Femur (tissue), 1 donor: ENCODE data around the gene HSFX3.
"Not testable (repeated sequence)": the region's sequence is repeated elsewhere in the genome, so short reads cannot be mapped to it uniquely, and the experiment has no call there.

ENCODE experiments used
- DNase-seq: peaks from one replicate; pipeline ENCODE4 v3.0.0-alpha.2; 2017

The HSFX3 gene

GRCh38 chrX:149513825-149514428 lies 35.8 kb downstream of the HSFX3 start:
- DNase-seq: no peak

DNA sequence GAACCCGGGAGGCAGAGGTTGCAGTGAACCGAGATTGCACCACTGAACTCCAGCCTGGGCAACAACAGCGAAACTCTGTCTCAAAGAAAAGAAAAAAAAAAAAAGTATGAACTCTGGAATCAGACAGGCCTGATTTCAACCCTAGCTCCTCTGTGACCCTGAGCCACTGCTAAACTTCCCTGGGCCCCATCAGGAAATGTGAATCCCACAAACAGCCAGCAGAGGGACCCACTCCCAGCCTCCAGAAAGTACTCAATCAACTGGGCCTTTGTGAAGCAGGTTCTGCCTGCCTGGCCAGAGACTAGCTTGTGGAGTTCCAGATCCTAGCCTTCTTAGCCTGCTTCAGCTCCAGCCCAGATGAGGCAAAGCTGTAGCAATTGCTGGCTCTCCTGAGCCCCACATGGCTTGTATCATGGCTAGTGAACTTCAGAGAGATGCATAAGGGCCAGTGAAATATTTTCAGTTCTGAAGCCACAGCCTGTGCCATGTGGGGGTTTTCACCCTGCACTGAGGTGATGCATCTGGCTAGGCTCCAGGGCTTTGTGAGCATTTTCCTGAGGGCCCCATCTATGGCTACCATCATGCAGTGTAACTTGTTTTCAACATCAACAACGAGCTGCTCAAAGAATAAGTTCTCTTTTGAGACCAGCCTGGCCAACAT lies 37.4 kb downstream of the HSFX3 start:
- peak; percentile 47 for DNase-seq

DNA sequence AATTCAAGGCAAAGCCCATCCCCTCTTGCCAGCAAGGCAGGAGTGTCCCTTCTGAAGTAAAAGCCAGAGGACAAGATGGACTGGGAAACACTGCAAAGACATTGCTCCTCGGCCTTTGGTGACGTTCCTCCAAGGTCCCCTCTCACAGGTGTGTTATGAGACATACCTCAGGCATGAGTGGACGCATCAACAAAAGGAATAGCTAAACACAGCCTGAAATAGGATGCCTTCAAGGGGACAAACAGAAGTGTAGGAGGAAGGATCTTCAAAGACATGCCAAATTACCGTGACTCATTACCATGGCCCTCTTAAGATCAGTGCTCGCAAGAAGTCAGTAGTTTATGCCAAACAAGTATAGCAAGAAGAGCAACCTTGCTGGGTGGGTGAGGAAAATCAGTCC lies 38.6 kb downstream of the HSFX3 start:
- DNase-seq: no peak

GRCh38 chrX:149510386-149510785 lies 39.3 kb downstream of the HSFX3 start:
- no peak for DNase-seq

DNA sequence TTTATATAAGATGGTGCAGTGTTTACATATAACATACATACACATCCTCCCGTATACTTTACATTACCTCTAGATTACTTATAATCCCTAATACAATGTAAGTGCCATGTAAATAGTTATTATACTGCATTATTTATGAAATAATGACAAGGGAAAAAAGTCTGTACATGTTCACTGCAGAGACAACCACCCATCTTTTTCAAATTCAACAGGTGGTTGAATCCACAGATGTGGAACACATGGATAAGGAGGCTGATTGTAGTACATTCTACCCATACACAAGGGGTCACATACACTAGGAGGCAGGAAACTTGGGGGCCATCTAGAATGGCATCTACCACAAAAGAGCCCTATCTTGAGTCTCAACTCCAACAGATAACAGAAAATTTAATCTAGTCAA lies 41.3 kb downstream of the HSFX3 start:
- no peak for DNase-seq

- no peak for DNase-seq
These were observed 43.4 kb downstream of the HSFX3 start for GRCh38 chrX:149506349-149506748.

- no peak for DNase-seq
These were observed 44.1 kb downstream of the HSFX3 start for GRCh38 chrX:149505671-149506070.

- peak; percentile 92 for DNase-seq
These were observed 44.6 kb downstream of the HSFX3 start, which contains the start of gene IDS for GRCh38 chrX:149504915-149505651. IDS (minus strand) TSS chrX:149505306; CDS start chrX:149505137, 169 bp downstream.

GRCh38 chrX:149504226-149504914 lies 45.4 kb downstream of the HSFX3 start:
- no peak for DNase-seq

DNA sequence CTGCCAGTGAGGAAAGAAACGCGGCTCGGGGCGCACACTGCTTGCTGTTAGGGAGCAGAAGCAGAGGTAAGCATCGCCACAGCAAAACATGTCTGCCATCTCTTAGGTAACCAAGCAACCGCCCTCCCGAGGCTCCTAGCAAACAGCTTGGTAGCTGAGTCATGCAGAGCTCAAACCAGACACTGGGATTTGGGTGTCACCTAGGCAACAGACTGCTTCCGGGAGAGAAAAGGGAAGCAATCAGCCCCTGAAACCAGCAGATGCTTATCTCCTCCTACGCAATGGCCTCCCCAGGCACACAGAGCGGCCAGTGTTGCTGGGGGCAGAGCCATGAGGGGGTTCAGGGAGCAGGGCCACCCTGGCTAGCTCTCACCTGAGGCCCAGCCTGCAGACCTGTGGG lies 46.3 kb downstream of the HSFX3 start:
- not testable (repeated sequence) for DNase-seq

DNA sequence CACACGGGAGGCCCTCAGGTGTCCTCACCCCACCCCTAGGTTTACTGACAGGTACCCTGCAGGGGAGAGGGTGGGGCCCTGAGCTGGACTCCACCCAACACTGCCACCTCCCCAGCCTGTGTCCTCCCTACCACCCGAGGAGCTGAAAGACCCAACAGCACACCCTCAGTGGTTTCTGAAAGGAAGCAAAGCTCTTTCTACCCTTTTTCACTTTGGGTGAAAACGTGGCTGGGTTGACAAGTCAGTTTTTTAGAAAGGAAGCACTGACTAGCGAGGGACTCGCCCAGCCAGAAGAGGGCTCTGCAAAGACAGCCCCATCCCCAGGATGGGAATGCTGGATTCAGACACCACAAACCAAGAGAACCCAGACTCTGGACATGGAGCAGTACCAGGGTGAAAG lies 46.8 kb downstream of the HSFX3 start:
- not testable (repeated sequence) for DNase-seq

GRCh38 chrX:149499766-149500165 lies 50.0 kb downstream of the HSFX3 start:
- DNase-seq: no peak

DNA sequence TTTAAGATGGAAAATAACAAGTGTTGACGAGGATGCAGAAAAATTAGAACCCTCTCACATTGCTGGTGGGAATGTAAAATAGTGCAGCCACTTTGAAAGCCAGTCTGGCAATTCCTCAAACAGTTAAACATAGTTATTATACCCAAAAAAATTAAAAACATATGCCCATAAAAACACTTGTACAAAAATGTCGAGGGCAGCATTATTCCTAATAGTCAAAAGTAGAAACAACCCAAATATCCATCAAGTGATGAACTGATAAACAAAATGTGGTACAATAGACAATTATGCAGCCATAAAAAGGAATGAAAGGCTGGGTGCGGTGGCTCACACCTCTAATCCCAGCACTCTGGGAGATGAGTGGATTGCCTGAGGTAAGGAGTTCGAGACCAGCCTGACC lies 51.0 kb downstream of the HSFX3 start:
- DNase-seq: no peak
